ENCODE measurements around the gene FOXC2.

- TF ChIP-seq, protein P1, sequence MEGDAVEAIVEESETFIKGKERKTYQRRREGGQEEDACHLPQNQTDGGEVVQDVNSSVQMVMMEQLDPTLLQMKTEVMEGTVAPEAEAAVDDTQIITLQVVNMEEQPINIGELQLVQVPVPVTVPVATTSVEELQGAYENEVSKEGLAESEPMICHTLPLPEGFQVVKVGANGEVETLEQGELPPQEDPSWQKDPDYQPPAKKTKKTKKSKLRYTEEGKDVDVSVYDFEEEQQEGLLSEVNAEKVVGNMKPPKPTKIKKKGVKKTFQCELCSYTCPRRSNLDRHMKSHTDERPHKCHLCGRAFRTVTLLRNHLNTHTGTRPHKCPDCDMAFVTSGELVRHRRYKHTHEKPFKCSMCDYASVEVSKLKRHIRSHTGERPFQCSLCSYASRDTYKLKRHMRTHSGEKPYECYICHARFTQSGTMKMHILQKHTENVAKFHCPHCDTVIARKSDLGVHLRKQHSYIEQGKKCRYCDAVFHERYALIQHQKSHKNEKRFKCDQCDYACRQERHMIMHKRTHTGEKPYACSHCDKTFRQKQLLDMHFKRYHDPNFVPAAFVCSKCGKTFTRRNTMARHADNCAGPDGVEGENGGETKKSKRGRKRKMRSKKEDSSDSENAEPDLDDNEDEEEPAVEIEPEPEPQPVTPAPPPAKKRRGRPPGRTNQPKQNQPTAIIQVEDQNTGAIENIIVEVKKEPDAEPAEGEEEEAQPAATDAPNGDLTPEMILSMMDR (IDR thresholded peaks at IDR 0.05), result no peak
- no peak for TF ChIP-seq POLR2A (IDR thresholded peaks at IDR 0.05)
Observed at GRCh38 chr16:86554599-86554916, 12.1 kb upstream of the FOXC2 start.

Measured in heart left ventricle (tissue), 13 donors.